GM18951 (cell line): ENCODE data around the gene DLX5.

Experiments used
- POLR2A ChIP-seq: IDR thresholded peaks from 4 replicates; pipeline ENCODE4 v1.6.1; 2011; ENCODE audit warnings: mild to moderate bottlenecking; ENCODE audit not compliant: insufficient read length, insufficient read depth; ENCODE audit errors: extremely low read depth
- in situ Hi-C: fragments of 300-500 bp; cut with MboI; formaldehyde crosslinking; loops from one replicate; pipeline ENCODE4 v1.12.0; 2022; ENCODE audit warnings: low sequenced_read_pairs, mixed read lengths, inconsistent platforms; ENCODE audit not compliant: unreplicated experiment

Gene DLX5

GRCh38 chr7:96985992-96986391, 38.6 kb downstream of the DLX5 start:
- in situ Hi-C loops = no loop called here
- no peak for TF ChIP-seq POLR2A

GRCh38 chr7:96982586-96982985, 42.0 kb downstream of the DLX5 start:
- in situ Hi-C loops = no loop called here
- no peak for TF ChIP-seq POLR2A

GRCh38 chr7:96979551-96980276, 44.9 kb downstream of the DLX5 start:
- TF ChIP-seq POLR2A = no peak
- in situ Hi-C loops = no loop called here

- in situ Hi-C loops = no loop called here
- no peak for TF ChIP-seq POLR2A
These were observed 47.2 kb downstream of the DLX5 start for GRCh38 chr7:96977445-96977844.

- in situ Hi-C loops = no loop called here
- TF ChIP-seq POLR2A = no peak
These were observed 48.5 kb downstream of the DLX5 start for GRCh38 chr7:96976106-96976505.

DNA sequence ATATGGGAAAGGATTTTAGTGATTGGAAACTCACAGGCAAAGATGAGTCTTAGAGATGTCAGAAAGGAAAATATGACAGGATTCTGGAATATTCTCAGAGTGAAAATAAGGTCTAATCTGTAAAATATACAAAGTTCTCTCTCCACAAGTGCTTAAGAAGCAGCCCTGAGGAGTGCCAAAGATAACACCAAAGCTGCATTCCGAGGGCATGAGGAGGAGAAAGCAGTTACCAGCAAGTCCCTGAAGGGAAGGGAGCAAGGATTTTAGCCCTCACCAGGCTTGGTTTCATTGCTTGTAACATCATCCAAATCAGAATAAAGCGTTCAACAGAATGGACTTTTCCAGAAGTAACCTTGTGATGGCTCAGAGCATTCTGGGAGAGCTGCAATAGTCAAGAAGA, 50.6 kb downstream of the DLX5 start:
- TF ChIP-seq POLR2A = no peak
- in situ Hi-C loops = no loop called here

GRCh38 chr7:96970739-96971138, 53.9 kb downstream of the DLX5 start:
- no peak for TF ChIP-seq POLR2A
- in situ Hi-C loops = no loop called here
